MG63 (cell line): ENCODE data around the gene IFIH1. TPM values are rescaled to one million over a fixed set of nuclear protein-coding genes. Genes with fewer than 3 reads are reported as not detected.

Experiments used
- DNase-seq: peaks from one replicate; pipeline ENCODE4 v3.0.0-alpha.2; 2020
- H3K27me3 ChIP-seq: fragments of 250-450 bp; sonication (Bioruptor Pico); 2 replicates; pipeline ENCODE4 v1.5.1; 2020; ENCODE audit warnings: mild to moderate bottlenecking, moderate library complexity
- H3K36me3 ChIP-seq: fragments of 250-450 bp; sonication (Bioruptor Pico); 2 replicates; pipeline ENCODE4 v1.5.1; 2020; ENCODE audit warnings: mild to moderate bottlenecking, moderate library complexity
- H3K4me3 ChIP-seq: fragments of 250-450 bp; sonication (Bioruptor Pico); 2 replicates; pipeline ENCODE4 v1.5.1; 2020; ENCODE audit warnings: mild to moderate bottlenecking, moderate library complexity
- H3K9me3 ChIP-seq: fragments of 250-450 bp; sonication (Bioruptor Pico); 2 replicates; pipeline ENCODE4 v1.5.1; 2020; ENCODE audit warnings: mild to moderate bottlenecking, moderate library complexity
- total RNA-seq: library from RNA; depleted of rRNA; stranded (reverse); fragments of >200 nt; shearing (Covaris generic); gene quantifications from 2 replicates; pipeline ENCODE4 v1.2.3, GENCODE V29; 2014; ENCODE audit warnings: low replicate concordance

Gene IFIH1
- total RNA-seq, 1 experiment from 2014 or later = 3.5 TPM

GRCh38 chr2:162317861-162318327, 590 bp downstream of the IFIH1 start:
- DNase-seq = peak; percentile 39
- no peaks in the 10 kb centered on the region for H3K27me3 ChIP-seq
- no peaks in the 10 kb centered on the region for H3K36me3 ChIP-seq
- H3K4me3 ChIP-seq = peak overlapping the region; percentile 63
- H3K9me3 ChIP-seq = no peaks in the 10 kb centered on the region

GRCh38 chr2:162317058-162317742, 1.3 kb downstream of the IFIH1 start:
- no peak for DNase-seq
- no peaks in the 10 kb centered on the region for H3K27me3 ChIP-seq

GRCh38 chr2:162316590-162316989, 1.9 kb downstream of the IFIH1 start:
- DNase-seq = no peak
- Histone ChIP-seq H3K4me3 (peak overlapping the region; percentile 63), H3K9me3 (no peaks in the 10 kb centered on the region), H3K27me3 (no peaks in the 10 kb centered on the region), H3K36me3 (no peaks in the 10 kb centered on the region)

More at GRCh38 chr2:162317058-162317742, 1.3 kb downstream of the IFIH1 start:
- H3K9me3 ChIP-seq = no peaks in the 10 kb centered on the region
- H3K36me3 ChIP-seq = no peaks in the 10 kb centered on the region
- peak overlapping the region; percentile 63 for H3K4me3 ChIP-seq

- peak; percentile 18 for DNase-seq
- H3K36me3 ChIP-seq = no peaks in the 10 kb centered on the region
- H3K9me3 ChIP-seq = no peaks in the 10 kb centered on the region
- H3K4me3 ChIP-seq = peak overlapping the region; percentile 63
- H3K27me3 ChIP-seq = no peaks in the 10 kb centered on the region
Measured at GRCh38 chr2:162315938-162316337, 2.5 kb downstream of the IFIH1 start.

GRCh38 chr2:162312853-162313252, 5.6 kb downstream of the IFIH1 start:
- no peaks in the 10 kb centered on the region for H3K27me3 ChIP-seq
- DNase-seq = no peak
- no peaks in the 10 kb centered on the region; the same call in 1 of the 2 replicates for H3K36me3 ChIP-seq
- no peaks in the 10 kb centered on the region for H3K9me3 ChIP-seq
- no peak overlapping the region for H3K4me3 ChIP-seq

- Histone ChIP-seq H3K4me3 (no peak overlapping the region), H3K36me3 (no peaks in the 10 kb centered on the region; the same call in 1 of the 2 replicates), H3K9me3 (no peaks in the 10 kb centered on the region), H3K27me3 (no peaks in the 10 kb centered on the region)
- DNase-seq = no peak
Measured at GRCh38 chr2:162308747-162309503, 9.6 kb downstream of the IFIH1 start.

GRCh38 chr2:162305901-162306300, 12.6 kb downstream of the IFIH1 start:
- H3K36me3 ChIP-seq = no peaks in the 10 kb centered on the region; the same call in 1 of the 2 replicates
- no peak for DNase-seq
- H3K9me3 ChIP-seq = no peaks in the 10 kb centered on the region

GRCh38 chr2:162301877-162302276, 16.6 kb downstream of the IFIH1 start:
- no peak overlapping the region for H3K4me3 ChIP-seq
- no peaks in the 10 kb centered on the region for H3K9me3 ChIP-seq
- H3K27me3 ChIP-seq = no peaks in the 10 kb centered on the region
- no peaks in the 10 kb centered on the region for H3K36me3 ChIP-seq
- no peak for DNase-seq

More at GRCh38 chr2:162305901-162306300, 12.6 kb downstream of the IFIH1 start:
- H3K4me3 ChIP-seq = no peak overlapping the region
- H3K27me3 ChIP-seq = no peaks in the 10 kb centered on the region

GRCh38 chr2:162301151-162301804, 17.2 kb downstream of the IFIH1 start:
- H3K4me3 ChIP-seq = no peak overlapping the region
- H3K9me3 ChIP-seq = no peaks in the 10 kb centered on the region
- H3K27me3 ChIP-seq = no peaks in the 10 kb centered on the region
- peak; percentile 14 for DNase-seq
- no peaks in the 10 kb centered on the region for H3K36me3 ChIP-seq

GRCh38 chr2:162300266-162300665, 18.2 kb downstream of the IFIH1 start:
- no peak for DNase-seq
- Histone ChIP-seq H3K4me3 (no peak overlapping the region), H3K9me3 (no peaks in the 10 kb centered on the region), H3K36me3 (no peaks in the 10 kb centered on the region), H3K27me3 (no peaks in the 10 kb centered on the region)

GRCh38 chr2:162298669-162299335, 19.7 kb downstream of the IFIH1 start:
- Histone ChIP-seq H3K4me3 (no peak overlapping the region), H3K36me3 (no peaks in the 10 kb centered on the region), H3K9me3 (no peaks in the 10 kb centered on the region), H3K27me3 (no peaks in the 10 kb centered on the region)
- no peak for DNase-seq

- no peaks in the 10 kb centered on the region for H3K27me3 ChIP-seq
- no peaks in the 10 kb centered on the region for H3K36me3 ChIP-seq
- peak; percentile 1 for DNase-seq
- H3K4me3 ChIP-seq = no peak overlapping the region
- H3K9me3 ChIP-seq = no peaks in the 10 kb centered on the region
Measured at GRCh38 chr2:162297925-162298552, 20.4 kb downstream of the IFIH1 start.

- H3K9me3 ChIP-seq = no peaks in the 10 kb centered on the region
- no peak for DNase-seq
- H3K27me3 ChIP-seq = no peaks in the 10 kb centered on the region
- no peaks in the 10 kb centered on the region for H3K36me3 ChIP-seq
- no peak overlapping the region for H3K4me3 ChIP-seq
Measured at GRCh38 chr2:162295009-162295408, 23.5 kb downstream of the IFIH1 start.

GRCh38 chr2:162293122-162293786, 25.2 kb downstream of the IFIH1 start:
- H3K4me3 ChIP-seq = no peak overlapping the region
- H3K27me3 ChIP-seq = no peaks in the 10 kb centered on the region
- DNase-seq = peak; percentile 22
- H3K9me3 ChIP-seq = no peaks in the 10 kb centered on the region
- no peaks in the 10 kb centered on the region for H3K36me3 ChIP-seq

GRCh38 chr2:162291748-162292147, 26.7 kb downstream of the IFIH1 start:
- Histone ChIP-seq H3K36me3 (no peaks in the 10 kb centered on the region), H3K4me3 (no peak overlapping the region), H3K27me3 (no peaks in the 10 kb centered on the region), H3K9me3 (no peaks in the 10 kb centered on the region)
- DNase-seq = no peak
